Gastroesophageal sphincter (tissue), 3 donors: Measurements from ENCODE around the gene PITX1.
"Not testable (repeated sequence)": the region's sequence is repeated elsewhere in the genome, so short reads cannot be mapped to it uniquely, and the experiment has no call there.

Experiments used
- CTCF ChIP-seq, 4 experiments: fragments of 200-600 bp in 2 of 4; fragments of 450-650 bp in 2 of 4; sonication (generic) in 1 of 4; IDR thresholded peaks; one replicate each; pipeline ENCODE4 v1.5.1; 2017 to 2019; ENCODE audit warnings: antibody characterized with exemption in 4 of 4, mild to moderate bottlenecking in 2 of 4, moderate library complexity in 2 of 4
- POLR2AphosphoS5 ChIP-seq: sonication (generic); formaldehyde crosslinking; IDR thresholded peaks from one replicate; pipeline ENCODE4 v1.6.1; 2017; ENCODE audit warnings: antibody characterized with exemption

GRCh38 chr5:134990183-134990582 is 43.8 kb downstream of the PITX1 start:
- TF ChIP-seq CTCF (IDR thresholded peaks at IDR 0.05); POLR2AphosphoS5: not testable (repeated sequence)
